Gastroesophageal sphincter (tissue), 3 donors: ENCODE measurements around the gene CHD6.

Experiments used
- CTCF ChIP-seq, 4 experiments: fragments of 200-600 bp in 2 of 4; fragments of 450-650 bp in 2 of 4; sonication (generic) in 1 of 4; IDR thresholded peaks; one replicate each; pipeline ENCODE4 v1.5.1; 2017 to 2019; ENCODE audit warnings: antibody characterized with exemption in 4 of 4, mild to moderate bottlenecking in 2 of 4, moderate library complexity in 2 of 4
- EP300 ChIP-seq: sonication (generic); formaldehyde crosslinking; IDR thresholded peaks from one replicate; pipeline ENCODE4 v1.6.1; 2017; ENCODE audit warnings: antibody characterized with exemption, mild to moderate bottlenecking
- POLR2A ChIP-seq, 2 donors: fragments of 450-650 bp; IDR thresholded peaks; one replicate each; pipeline ENCODE4 v1.6.1; 2017; ENCODE audit warnings: antibody characterized with exemption in 2 of 2, mild to moderate bottlenecking in 2 of 2, moderate library complexity in 1 of 2

GRCh38 chr20:41406896-41407444 is 211.2 kb downstream of the CHD6 start:
- TF ChIP-seq CTCF (IDR thresholded peaks at IDR 0.05) (no peak), POLR2A (IDR thresholded peaks at IDR 0.05) (no peak), EP300 (no peak)
